ENCODE measurements around the gene ISLR2.

The ISLR2 gene

DNA sequence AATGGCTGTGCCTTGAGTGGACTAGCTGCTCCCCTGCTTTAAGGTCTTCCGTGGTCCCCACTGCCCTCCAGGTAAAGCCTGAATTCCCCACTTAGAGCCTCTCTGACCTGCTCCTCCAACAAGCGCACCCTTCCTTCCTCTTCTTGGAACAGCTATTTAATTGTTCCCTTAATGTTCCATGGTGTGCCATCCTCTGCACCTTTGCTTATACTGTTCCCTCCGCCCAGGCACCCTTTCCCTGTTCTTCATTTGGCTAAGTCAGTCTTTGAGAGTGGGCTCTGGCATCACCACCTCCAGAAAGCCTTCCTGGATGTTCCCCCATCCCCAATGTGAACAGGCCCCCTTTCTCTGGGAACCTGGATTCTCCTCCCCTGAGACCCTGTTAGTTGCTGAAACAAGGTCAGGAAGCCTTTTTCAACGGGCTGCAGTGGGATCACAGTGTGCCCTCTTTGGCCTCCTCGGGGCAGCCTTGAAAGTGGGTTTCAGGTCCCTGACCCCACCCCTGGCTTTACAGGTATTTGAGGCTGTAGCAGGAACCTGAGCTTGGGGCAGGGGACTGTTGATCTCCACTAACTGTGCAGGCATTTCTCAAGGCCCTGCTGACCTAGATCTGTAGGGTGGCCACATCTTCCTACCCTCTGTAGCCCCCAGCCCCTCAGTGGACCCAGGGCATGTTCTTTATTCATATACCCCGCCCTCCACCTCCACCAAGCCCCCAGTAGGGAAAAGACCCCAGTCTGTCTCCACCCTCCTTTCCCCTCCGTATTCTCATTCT lies 48.1 kb downstream of the ISLR2 start:
- no peak for DNase-seq (ENCODE audit: low read depth)
- H3K4me3 ChIP-seq (ENCODE audit: control insufficient read depth, low read depth, low read length): no peak overlapping the region
- TF ChIP-seq, protein P1, sequence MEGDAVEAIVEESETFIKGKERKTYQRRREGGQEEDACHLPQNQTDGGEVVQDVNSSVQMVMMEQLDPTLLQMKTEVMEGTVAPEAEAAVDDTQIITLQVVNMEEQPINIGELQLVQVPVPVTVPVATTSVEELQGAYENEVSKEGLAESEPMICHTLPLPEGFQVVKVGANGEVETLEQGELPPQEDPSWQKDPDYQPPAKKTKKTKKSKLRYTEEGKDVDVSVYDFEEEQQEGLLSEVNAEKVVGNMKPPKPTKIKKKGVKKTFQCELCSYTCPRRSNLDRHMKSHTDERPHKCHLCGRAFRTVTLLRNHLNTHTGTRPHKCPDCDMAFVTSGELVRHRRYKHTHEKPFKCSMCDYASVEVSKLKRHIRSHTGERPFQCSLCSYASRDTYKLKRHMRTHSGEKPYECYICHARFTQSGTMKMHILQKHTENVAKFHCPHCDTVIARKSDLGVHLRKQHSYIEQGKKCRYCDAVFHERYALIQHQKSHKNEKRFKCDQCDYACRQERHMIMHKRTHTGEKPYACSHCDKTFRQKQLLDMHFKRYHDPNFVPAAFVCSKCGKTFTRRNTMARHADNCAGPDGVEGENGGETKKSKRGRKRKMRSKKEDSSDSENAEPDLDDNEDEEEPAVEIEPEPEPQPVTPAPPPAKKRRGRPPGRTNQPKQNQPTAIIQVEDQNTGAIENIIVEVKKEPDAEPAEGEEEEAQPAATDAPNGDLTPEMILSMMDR (IDR thresholded peaks at IDR 0.05; ENCODE audit: control insufficient read depth, insufficient read depth, low read depth, low read length, missing control alignments): no peak

DNA sequence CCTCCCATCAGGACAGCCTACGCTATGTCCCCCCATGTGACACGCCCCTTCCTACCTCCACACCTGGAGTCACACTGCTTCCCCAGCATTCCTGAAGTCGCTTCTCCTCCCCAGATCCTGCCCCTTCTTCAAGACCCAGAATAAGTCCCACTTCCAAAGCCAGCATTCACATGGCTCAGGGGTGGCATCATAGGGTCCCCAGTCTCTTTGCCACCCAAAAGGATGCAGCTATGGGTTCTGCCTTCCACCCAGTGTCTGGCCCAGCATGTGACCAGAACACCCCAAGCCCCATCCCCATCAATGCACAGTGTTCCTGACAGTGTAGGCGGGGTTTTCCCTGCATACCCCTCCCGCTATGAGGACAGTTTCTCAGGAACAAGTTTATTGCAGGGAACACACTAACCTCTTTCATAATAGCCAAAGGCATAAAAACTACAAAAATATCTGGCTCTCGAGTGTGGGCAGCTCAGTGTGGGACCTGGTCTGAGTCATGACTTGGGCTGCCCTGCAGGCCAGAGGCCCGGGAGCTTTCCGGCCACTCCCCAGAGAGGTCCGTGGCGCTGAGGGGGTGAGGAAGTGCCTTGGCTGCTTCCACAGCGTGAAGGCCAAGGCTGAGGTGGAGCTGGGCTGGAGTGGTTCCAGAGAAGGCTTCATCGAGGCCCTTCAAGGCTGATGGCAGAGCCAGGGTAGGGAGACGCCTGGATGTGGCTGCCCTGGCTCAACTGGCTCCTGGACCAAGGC lies 48.9 kb downstream of the ISLR2 start:
- DNase-seq (ENCODE audit: low read depth): peak; percentile 93
- TF ChIP-seq, protein P1 (IDR thresholded peaks at IDR 0.05; ENCODE audit: control insufficient read depth, insufficient read depth, low read depth, low read length, missing control alignments): no peak
- no peak overlapping the region for H3K4me3 ChIP-seq (ENCODE audit: control insufficient read depth, low read depth, low read length)

DNA sequence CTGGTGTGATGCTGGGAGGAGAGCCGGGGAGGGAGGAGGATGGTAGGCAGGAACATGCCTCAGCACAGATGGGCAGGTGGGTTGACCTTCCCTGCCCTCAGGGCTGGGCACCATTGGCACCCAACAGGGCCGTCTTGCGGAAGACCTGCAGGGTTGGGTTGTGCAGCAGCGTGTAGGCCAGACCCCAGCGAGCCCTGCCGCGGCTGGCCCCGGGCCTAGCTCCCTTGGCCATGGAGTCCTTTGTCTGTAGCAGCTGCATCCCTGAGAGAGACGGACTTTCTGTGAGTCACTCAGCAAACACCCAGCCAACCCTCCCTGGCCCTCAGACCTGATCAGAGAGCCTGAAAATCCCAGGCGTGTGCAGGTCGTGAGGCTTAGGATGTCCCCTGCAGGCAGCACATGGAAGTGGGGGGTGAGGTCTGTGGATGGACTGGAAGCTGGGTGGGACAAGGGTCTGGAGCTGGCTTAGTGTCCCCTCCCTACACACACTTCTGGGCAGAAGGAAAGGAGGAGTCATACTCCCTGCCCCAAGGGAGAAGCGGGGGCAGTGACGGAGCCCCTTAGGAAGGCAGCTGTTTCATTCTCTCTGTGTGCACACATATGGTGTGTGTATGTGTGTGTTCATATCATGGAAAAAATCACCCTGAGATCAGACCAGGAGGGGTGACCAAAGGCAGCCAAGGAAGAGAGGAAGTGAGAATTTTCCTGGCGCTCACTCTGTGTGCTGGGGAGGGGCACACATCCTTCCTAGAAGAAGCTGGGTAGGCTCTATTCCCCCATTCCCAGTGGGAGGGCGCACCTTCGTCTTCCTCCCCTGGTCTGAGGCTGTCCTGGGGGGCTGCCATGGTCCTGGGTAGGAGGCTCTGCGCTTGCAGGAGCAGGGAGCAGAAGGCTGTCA lies 49.8 kb downstream of the ISLR2 start:
- H3K4me3 ChIP-seq (ENCODE audit: control insufficient read depth, low read depth, low read length): peak overlapping the region; percentile 7; the same call in 1 of the 2 replicates
- TF ChIP-seq, protein P1 (IDR thresholded peaks at IDR 0.05; ENCODE audit: control insufficient read depth, insufficient read depth, low read depth, low read length, missing control alignments): no peak
- DNase-seq (ENCODE audit: low read depth): no peak

DNA sequence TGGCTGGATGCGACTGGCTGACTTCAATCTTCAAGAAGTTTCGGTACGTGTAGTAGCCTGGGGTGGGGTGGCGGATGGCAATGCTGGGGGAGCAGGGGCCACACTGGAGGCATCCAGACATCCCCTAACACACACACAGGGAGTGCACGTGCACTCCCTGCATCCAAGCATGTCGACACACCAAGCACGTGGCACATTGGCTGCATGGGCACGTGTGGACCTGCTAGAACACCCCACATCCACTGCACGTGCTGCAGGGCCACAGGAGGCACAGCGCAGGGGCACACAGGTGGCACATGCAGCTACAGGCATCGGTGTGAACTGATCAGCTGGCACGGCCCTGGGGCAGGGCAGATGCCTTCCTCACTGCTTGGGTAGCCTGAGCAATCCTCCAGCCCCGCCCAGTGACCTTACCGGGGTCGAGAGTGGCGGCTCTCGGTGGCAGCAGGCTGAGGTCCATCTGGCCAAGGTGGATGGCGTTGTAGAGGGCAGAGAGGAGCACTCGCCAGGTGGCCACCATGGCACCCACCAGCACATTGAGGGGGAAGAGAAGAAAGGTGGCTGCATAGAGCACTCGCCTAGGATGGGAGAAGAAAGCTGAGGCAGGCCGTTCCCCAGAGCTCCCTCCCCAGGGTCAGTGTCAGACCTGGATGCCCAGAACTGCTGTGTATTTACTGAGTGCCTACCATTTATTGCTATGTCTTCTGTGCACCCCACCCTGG lies 50.7 kb downstream of the ISLR2 start:
- TF ChIP-seq, protein P1 (IDR thresholded peaks at IDR 0.05; ENCODE audit: control insufficient read depth, insufficient read depth, low read depth, low read length, missing control alignments): no peak
- no peak overlapping the region for H3K4me3 ChIP-seq (ENCODE audit: control insufficient read depth, low read depth, low read length)
- no peak for DNase-seq (ENCODE audit: low read depth)

DNA sequence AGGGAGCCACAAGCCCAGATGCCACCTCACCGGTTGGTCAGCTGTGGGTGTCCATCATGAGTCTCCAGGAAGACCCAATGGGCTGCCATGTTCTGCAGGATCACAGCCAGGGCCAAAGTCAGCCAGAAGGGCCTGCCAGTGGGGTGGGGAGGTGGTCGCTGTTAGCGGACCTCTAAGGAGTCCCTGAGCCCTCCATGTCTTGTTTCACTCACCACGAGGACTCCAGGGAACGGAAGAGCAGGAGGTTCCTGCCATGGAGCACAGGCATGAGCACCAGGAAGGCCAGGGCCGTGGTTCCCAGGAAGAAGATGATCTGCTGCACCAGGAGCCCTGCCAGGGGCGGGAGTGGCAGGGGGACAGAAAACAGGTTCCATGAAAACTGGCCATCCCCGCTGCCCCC lies 51.7 kb downstream of the ISLR2 start:
- TF ChIP-seq, protein P1 (IDR thresholded peaks at IDR 0.05; ENCODE audit: control insufficient read depth, insufficient read depth, low read depth, low read length, missing control alignments): no peak
- DNase-seq (ENCODE audit: low read depth): no peak
- H3K4me3 ChIP-seq (ENCODE audit: control insufficient read depth, low read depth, low read length): no peak overlapping the region

Data from AG09309 (cell line).